ENCODE measurements around the gene CFAP107. TPM values are rescaled to one million over a fixed set of nuclear protein-coding genes. Genes with fewer than 3 reads are reported as not detected.

Gene CFAP107
- total and polyA plus RNA-seq, 8 donors: 0.19 to 0.92 (median 0.26) TPM; not detected in 5

DNA sequence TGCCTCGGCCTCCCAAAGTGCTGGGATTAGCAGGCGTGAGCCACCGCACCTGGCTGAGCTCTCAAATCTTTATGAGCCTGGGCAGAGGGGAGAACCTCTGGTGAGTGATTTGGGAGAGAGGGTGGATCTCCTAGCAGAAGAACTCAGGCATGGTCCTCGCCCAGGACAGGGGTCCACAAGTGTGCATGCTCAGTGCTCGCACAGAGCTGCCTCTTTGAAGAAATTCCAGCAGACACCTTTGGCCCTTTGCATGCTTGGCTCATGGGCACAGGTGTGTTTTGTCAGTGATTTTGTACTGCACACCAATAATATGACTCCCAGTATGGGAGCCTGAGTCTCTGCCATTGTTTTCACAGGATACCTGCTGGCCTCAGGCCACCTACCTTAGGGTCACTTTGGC lies 15.8 kb downstream of the CFAP107 start:
- no peaks in the 10 kb centered on the region for H3K27me3 ChIP-seq
- H3K4me3 ChIP-seq: no peak overlapping the region
- no peaks in the 10 kb centered on the region for H3K36me3 ChIP-seq
- no peak for FAIRE-seq
- H3K9me3 ChIP-seq: no peaks in the 10 kb centered on the region
- DNase-seq: no peak
- intact Hi-C loops (cut with DNase I): no loop called here
- no peak for ATAC-seq
- no peak overlapping the region for H3K27ac ChIP-seq
- WGBS, 2 donors: 54 to 81% methylated on average over 5 of the region's 5 CpGs
- TF ChIP-seq, protein P1, sequence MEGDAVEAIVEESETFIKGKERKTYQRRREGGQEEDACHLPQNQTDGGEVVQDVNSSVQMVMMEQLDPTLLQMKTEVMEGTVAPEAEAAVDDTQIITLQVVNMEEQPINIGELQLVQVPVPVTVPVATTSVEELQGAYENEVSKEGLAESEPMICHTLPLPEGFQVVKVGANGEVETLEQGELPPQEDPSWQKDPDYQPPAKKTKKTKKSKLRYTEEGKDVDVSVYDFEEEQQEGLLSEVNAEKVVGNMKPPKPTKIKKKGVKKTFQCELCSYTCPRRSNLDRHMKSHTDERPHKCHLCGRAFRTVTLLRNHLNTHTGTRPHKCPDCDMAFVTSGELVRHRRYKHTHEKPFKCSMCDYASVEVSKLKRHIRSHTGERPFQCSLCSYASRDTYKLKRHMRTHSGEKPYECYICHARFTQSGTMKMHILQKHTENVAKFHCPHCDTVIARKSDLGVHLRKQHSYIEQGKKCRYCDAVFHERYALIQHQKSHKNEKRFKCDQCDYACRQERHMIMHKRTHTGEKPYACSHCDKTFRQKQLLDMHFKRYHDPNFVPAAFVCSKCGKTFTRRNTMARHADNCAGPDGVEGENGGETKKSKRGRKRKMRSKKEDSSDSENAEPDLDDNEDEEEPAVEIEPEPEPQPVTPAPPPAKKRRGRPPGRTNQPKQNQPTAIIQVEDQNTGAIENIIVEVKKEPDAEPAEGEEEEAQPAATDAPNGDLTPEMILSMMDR (IDR thresholded peaks at IDR 0.05): no peak
- no peaks in the 10 kb centered on the region for H3K4me1 ChIP-seq

DNA sequence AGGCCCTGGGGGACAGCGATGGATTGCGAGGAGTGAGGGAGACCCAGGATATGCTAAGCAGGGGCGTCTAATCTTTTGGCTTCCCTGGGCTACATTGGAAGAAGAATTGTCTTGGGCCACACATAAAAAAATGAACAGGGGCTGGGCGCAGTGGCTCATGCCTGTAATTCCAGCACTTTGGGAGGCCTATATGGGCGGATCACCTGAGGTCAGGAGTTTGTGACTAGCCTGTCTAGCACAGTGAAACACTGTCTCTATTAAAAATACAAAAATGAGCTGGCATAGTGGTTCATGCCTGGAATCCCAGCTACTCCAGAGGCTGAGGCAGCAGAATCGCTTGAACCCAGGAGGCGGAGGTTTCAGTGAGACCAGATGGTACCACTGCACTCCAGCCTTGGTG lies 16.8 kb downstream of the CFAP107 start:
- TF ChIP-seq, protein P1 (IDR thresholded peaks at IDR 0.05): no peak
- ATAC-seq (no peak), DNase-seq (no peak), FAIRE-seq (no peak)
- H3K4me1 ChIP-seq: no peaks in the 10 kb centered on the region
- H3K27ac ChIP-seq: no peak overlapping the region
- no peak overlapping the region for H3K4me3 ChIP-seq
- intact Hi-C loops (cut with DNase I): no loop called here
- no peaks in the 10 kb centered on the region for H3K9me3 ChIP-seq
- H3K36me3 ChIP-seq: no peaks in the 10 kb centered on the region
- H3K27me3 ChIP-seq: no peaks in the 10 kb centered on the region
- WGBS, 2 donors: 65 to 74% methylated on average over 7 of the region's 7 CpGs

DNA sequence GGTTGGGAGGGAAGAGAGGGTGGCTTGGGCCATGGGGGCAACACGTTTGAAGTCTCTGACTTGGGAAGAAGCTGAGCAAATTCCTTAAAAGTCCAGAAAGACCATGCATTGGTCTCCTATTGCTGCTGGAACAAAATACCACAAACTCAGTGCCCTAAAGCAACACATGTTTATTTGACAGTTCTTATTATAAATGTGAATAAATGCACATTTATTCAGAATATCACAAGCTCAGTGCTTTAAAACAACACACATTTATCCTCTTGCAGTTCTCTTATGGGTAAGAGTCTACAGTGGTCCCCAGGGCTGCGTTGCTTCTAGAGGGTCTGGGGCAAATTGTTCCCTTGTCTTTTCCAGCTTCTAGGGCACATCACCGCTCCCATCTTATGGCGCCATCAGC lies 17.5 kb downstream of the CFAP107 start:
- Histone ChIP-seq H3K4me3 (no peak overlapping the region), H3K27ac (no peak overlapping the region), H3K36me3 (no peaks in the 10 kb centered on the region), H3K9me3 (no peaks in the 10 kb centered on the region), H3K27me3 (no peaks in the 10 kb centered on the region), H3K4me1 (no peaks in the 10 kb centered on the region)
- FAIRE-seq (no peak), DNase-seq (no peak), ATAC-seq (no peak)
- TF ChIP-seq, protein P1 (IDR thresholded peaks at IDR 0.05): no peak
- 52 to 60% methylated on average over 4 of the region's 4 CpGs for WGBS, 2 donors
- intact Hi-C loops (cut with DNase I): no loop called here

DNA sequence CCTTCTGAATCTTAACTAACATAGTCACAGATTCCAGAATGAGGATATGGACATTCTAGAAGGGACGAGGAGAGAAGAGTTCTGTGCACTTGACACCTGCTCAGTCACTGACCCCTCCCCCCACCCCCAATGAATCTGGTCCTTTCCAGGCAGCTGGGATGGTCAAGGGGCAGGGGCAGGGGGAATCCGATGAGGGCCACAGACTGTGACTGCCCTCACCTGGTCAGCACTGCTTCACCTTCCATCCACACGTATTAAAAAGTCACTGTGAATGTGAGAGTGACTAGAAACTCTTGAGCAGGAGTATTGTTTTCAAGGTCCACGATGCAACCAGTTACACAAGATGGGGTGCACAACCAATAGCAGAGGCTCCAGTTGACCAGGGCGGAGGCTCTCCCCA lies 18.0 kb downstream of the CFAP107 start:
- FAIRE-seq (no peak), ATAC-seq (no peak), DNase-seq (no peak)
- H3K4me3 ChIP-seq: no peak overlapping the region
- TF ChIP-seq, protein P1 (IDR thresholded peaks at IDR 0.05): no peak
- H3K27me3 ChIP-seq: no peaks in the 10 kb centered on the region
- WGBS, 2 donors: 45 to 51% methylated on average over 5 of the region's 5 CpGs
- no peaks in the 10 kb centered on the region for H3K9me3 ChIP-seq
- intact Hi-C loops (cut with DNase I): no loop called here
- H3K27ac ChIP-seq: no peak overlapping the region
- no peaks in the 10 kb centered on the region for H3K36me3 ChIP-seq
- H3K4me1 ChIP-seq: no peaks in the 10 kb centered on the region

- Histone ChIP-seq H3K4me3 (no peak overlapping the region), H3K36me3 (no peaks in the 10 kb centered on the region), H3K9me3 (no peaks in the 10 kb centered on the region), H3K27me3 (no peaks in the 10 kb centered on the region), H3K27ac (no peak overlapping the region), H3K4me1 (no peaks in the 10 kb centered on the region)
- DNase-seq (no peak), ATAC-seq (no peak), FAIRE-seq (no peak)
- intact Hi-C loops (cut with DNase I): no loop called here
- 53 to 77% methylated on average over 2 of the region's 2 CpGs for WGBS, 2 donors
- TF ChIP-seq, protein P1 (IDR thresholded peaks at IDR 0.05): no peak
Observed at GRCh38 chr1:12769031-12769430, 23.0 kb downstream of the CFAP107 start.
